Breast epithelium (tissue), 4 donors: ENCODE results near the gene ADIPOR2. TPM values are rescaled to one million over a fixed set of nuclear protein-coding genes. Genes with fewer than 3 reads are reported as not detected.
"Not testable (repeated sequence)": the region's sequence is repeated elsewhere in the genome, so short reads cannot be mapped to it uniquely, and the experiment has no call there.

Experiments used
- DNase-seq, 2 donors: peaks; one replicate each; pipeline ENCODE4 v3.0.0-alpha.2; 2019; ENCODE audit warnings: low spot score in 2 of 2
- H3K27ac ChIP-seq, 2 donors: fragments of 200-600 bp; sonication (generic) in 1 of 2; one replicate each; pipeline ENCODE4 v1.5.1; 2016 to 2019; ENCODE audit warnings: mild to moderate bottlenecking in 1 of 2
- H3K27me3 ChIP-seq, 2 donors: fragments of 200-600 bp; sonication (generic) in 1 of 2; one replicate each; pipeline versions ENCODE4 v1.5.1 to v1.6.0; 2017 to 2019; ENCODE audit warnings: control low read depth in 1 of 2, mild to moderate bottlenecking in 1 of 2
- H3K36me3 ChIP-seq: fragments of 200-600 bp; one replicate; pipeline ENCODE4 v1.5.1; 2019
- H3K4me1 ChIP-seq, 2 donors: fragments of 200-600 bp; sonication (generic); one replicate each; pipeline ENCODE4 v1.5.1; 2016 to 2019; ENCODE audit warnings: control low read depth in 1 of 2
- H3K4me3 ChIP-seq, 3 donors: fragments of 200-600 bp; sonication (generic); 1 replicate in 2 of 3; 2 replicates in 1 of 3; pipeline ENCODE4 v1.5.1; 2016 to 2019; ENCODE audit warnings: mild to moderate bottlenecking in 3 of 3, moderate library complexity in 2 of 3
- H3K9me3 ChIP-seq, 2 donors: fragments of 200-600 bp; sonication (generic) in 1 of 2; one replicate each; pipeline ENCODE4 v1.5.1; 2016 to 2019; ENCODE audit warnings: control low read depth in 1 of 2
- CTCF ChIP-seq, 3 donors: fragments of 450-650 bp; IDR thresholded peaks; one replicate each; pipeline ENCODE4 v1.5.1; 2016 to 2017; ENCODE audit warnings: antibody characterized with exemption in 3 of 3, mild to moderate bottlenecking in 3 of 3, moderate library complexity in 3 of 3
- POLR2A ChIP-seq: fragments of 450-650 bp; IDR thresholded peaks from one replicate; pipeline ENCODE4 v1.6.1; 2016; ENCODE audit warnings: antibody characterized with exemption, mild to moderate bottlenecking, moderate library complexity
- POLR2AphosphoS5 ChIP-seq, 3 donors: sonication (generic); formaldehyde crosslinking; IDR thresholded peaks; one replicate each; pipeline ENCODE4 v1.6.1; 2017; ENCODE audit warnings: antibody characterized with exemption in 3 of 3
- intact Hi-C: fragments of 100-400 bp; cut with DNase I; formaldehyde crosslinking; loops from one replicate; pipeline ENCODE4 v1.15.1; 2023; ENCODE audit warnings: low total_unique reads
- total RNA-seq, 3 donors: library from RNA; depleted of rRNA; stranded (reverse); fragments of >200 nt; gene quantifications; one replicate each; pipeline ENCODE4 v1.1.0, GENCODE V29; 2016

Gene ADIPOR2
- total RNA-seq, 3 donors from 2014 or later: 44.3 to 58.2 (median 48.8) TPM

- intact Hi-C loops, H3K27ac ChIP-seq: not testable (repeated sequence)
These were observed 21.4 kb downstream of the ADIPOR2 start for GRCh38 chr12:1712305-1712704.

GRCh38 chr12:1712852-1713251 lies 22.0 kb downstream of the ADIPOR2 start:
- H3K27me3 ChIP-seq, H3K9me3 ChIP-seq, DNase-seq, H3K4me1 ChIP-seq, intact Hi-C loops, H3K36me3 ChIP-seq, H3K4me3 ChIP-seq, H3K27ac ChIP-seq: not testable (repeated sequence)

More at GRCh38 chr12:1712305-1712704, 21.4 kb downstream of the ADIPOR2 start:
- not testable (repeated sequence) for H3K4me1 ChIP-seq, H3K9me3 ChIP-seq, H3K27me3 ChIP-seq, H3K36me3 ChIP-seq, H3K4me3 ChIP-seq, DNase-seq

GRCh38 chr12:1713783-1714348 lies 23.0 kb downstream of the ADIPOR2 start:
- H3K27ac ChIP-seq, H3K27me3 ChIP-seq, H3K36me3 ChIP-seq, DNase-seq, H3K4me1 ChIP-seq, H3K9me3 ChIP-seq, H3K4me3 ChIP-seq, intact Hi-C loops: not testable (repeated sequence)

- H3K27ac ChIP-seq, intact Hi-C loops: not testable (repeated sequence)
These were observed 24.6 kb downstream of the ADIPOR2 start for GRCh38 chr12:1715459-1715858.

GRCh38 chr12:1716215-1716862 lies 25.5 kb downstream of the ADIPOR2 start:
- H3K9me3 ChIP-seq: peaks cover 0 to 6% of the 10 kb centered on the region in 2 donors
- no peak overlapping the region for H3K4me3 ChIP-seq
- H3K27me3 ChIP-seq: no peaks in the 10 kb centered on the region
- H3K4me1 ChIP-seq: no peaks in the 10 kb centered on the region
- intact Hi-C loops: no loop called here
- H3K27ac ChIP-seq: no peak overlapping the region
- no peaks in the 10 kb centered on the region for H3K36me3 ChIP-seq
- TF ChIP-seq POLR2AphosphoS5 (IDR thresholded peaks at IDR 0.05) (no peak), CTCF (IDR thresholded peaks at IDR 0.05) (no peak), POLR2A (no peak)
- no peak for DNase-seq

More at GRCh38 chr12:1715459-1715858, 24.6 kb downstream of the ADIPOR2 start:
- H3K27me3 ChIP-seq, H3K4me3 ChIP-seq, H3K9me3 ChIP-seq, H3K36me3 ChIP-seq, H3K4me1 ChIP-seq, DNase-seq: not testable (repeated sequence)

- H3K36me3 ChIP-seq: no peaks in the 10 kb centered on the region
- no peaks in the 10 kb centered on the region for H3K27me3 ChIP-seq
- DNase-seq: no peak
- H3K9me3 ChIP-seq: peaks cover 0 to 6% of the 10 kb centered on the region in 2 donors
- no peak for TF ChIP-seq POLR2A
- no peak for TF ChIP-seq CTCF (IDR thresholded peaks at IDR 0.05)
- TF ChIP-seq POLR2AphosphoS5 (IDR thresholded peaks at IDR 0.05): no peak
- no peak overlapping the region for H3K27ac ChIP-seq
- H3K4me3 ChIP-seq: no peak overlapping the region
- H3K4me1 ChIP-seq: no peaks in the 10 kb centered on the region
- intact Hi-C loops: no loop called here
These were observed 26.0 kb downstream of the ADIPOR2 start for GRCh38 chr12:1716911-1717310.

GRCh38 chr12:1719139-1719538 lies 28.3 kb downstream of the ADIPOR2 start:
- intact Hi-C loops: no loop called here
- no peak for DNase-seq
- Histone ChIP-seq H3K4me1 (no peaks in the 10 kb centered on the region), H3K4me3 (no peak overlapping the region), H3K36me3 (no peaks in the 10 kb centered on the region), H3K9me3 (peaks cover 0 to 6% of the 10 kb centered on the region in 2 donors), H3K27ac (no peak overlapping the region), H3K27me3 (no peaks in the 10 kb centered on the region)
- no peak for TF ChIP-seq CTCF (IDR thresholded peaks at IDR 0.05)
- TF ChIP-seq POLR2A: no peak
- no peak for TF ChIP-seq POLR2AphosphoS5 (IDR thresholded peaks at IDR 0.05)
